H1 (cell line): Measurements from ENCODE around the gene PRKCZ.

Experiments used
- CHD2 ChIP-seq: IDR thresholded peaks from 2 replicates; pipeline ENCODE4 v1.6.1; 2012; ENCODE audit warnings: low read length, improper control_type of control experiment
- POLR2AphosphoS5 ChIP-seq: IDR thresholded peaks from 2 replicates; pipeline ENCODE4 v1.6.1; 2011; ENCODE audit warnings: low read depth, low read length
- TBP ChIP-seq: IDR thresholded peaks from 2 replicates; pipeline ENCODE4 v1.6.1; 2011; ENCODE audit warnings: low read depth, low read length, improper control_type of control experiment
- TF ChIP-seq, protein P1 (sequence below), 3 experiments: IDR thresholded peaks; 1 replicate in 2 of 3; 2 replicates in 1 of 3; pipeline versions ENCODE4 v1.5.1 to v1.6.1; 2011; ENCODE audit warnings: low read length in 3 of 3, mild to moderate bottlenecking in 3 of 3, inconsistent platforms in 2 of 3, low read depth in 1 of 3, moderate library complexity in 1 of 3; ENCODE audit not compliant: insufficient read depth in 1 of 3; ENCODE audit errors: control extremely low read depth in 1 of 3

- TF ChIP-seq TBP = no peak
- no peak for TF ChIP-seq POLR2AphosphoS5
- TF ChIP-seq, protein P1, sequence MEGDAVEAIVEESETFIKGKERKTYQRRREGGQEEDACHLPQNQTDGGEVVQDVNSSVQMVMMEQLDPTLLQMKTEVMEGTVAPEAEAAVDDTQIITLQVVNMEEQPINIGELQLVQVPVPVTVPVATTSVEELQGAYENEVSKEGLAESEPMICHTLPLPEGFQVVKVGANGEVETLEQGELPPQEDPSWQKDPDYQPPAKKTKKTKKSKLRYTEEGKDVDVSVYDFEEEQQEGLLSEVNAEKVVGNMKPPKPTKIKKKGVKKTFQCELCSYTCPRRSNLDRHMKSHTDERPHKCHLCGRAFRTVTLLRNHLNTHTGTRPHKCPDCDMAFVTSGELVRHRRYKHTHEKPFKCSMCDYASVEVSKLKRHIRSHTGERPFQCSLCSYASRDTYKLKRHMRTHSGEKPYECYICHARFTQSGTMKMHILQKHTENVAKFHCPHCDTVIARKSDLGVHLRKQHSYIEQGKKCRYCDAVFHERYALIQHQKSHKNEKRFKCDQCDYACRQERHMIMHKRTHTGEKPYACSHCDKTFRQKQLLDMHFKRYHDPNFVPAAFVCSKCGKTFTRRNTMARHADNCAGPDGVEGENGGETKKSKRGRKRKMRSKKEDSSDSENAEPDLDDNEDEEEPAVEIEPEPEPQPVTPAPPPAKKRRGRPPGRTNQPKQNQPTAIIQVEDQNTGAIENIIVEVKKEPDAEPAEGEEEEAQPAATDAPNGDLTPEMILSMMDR (IDR thresholded peaks at IDR 0.05; ENCODE audit: control extremely low read depth in 1 of 3, insufficient read depth in 1 of 3, low read depth in 1 of 3, low read length in 3 of 3) = no peak
- no peak for TF ChIP-seq CHD2
Measured at GRCh38 chr1:2070800-2071530, 20.8 kb downstream of the PRKCZ start.
